SK-N-SH (cell line): Measurements from ENCODE around the gene SLC8A1. TPM values are rescaled to one million over a fixed set of nuclear protein-coding genes. Genes with fewer than 3 reads are reported as not detected.

Experiments used
- CTCF ChIA-PET: fragments of 300-600, 350-600 bp; formaldehyde crosslinking; extraction: SDS; loops from one replicate; lab custom pipeline; 2021; lab: Yijun Ruan, JAX
- POLR2A ChIA-PET: fragments of 350-600 bp; sonication (Branson Sonifier 250); formaldehyde crosslinking; extraction: SDS; loops from one replicate; lab custom pipeline; 2020; ENCODE audit warnings: antibody characterized with exemption, inconsistent platforms; lab: Yijun Ruan, JAX
- DNase-seq: peaks from one replicate; pipeline ENCODE4 v3.0.0; 2012
- H2AFZ ChIP-seq: fragments of 200-600 bp; sonication (generic); 2 replicates; pipeline ENCODE4 v1.8.1; 2016; ENCODE audit warnings: antibody characterized with exemption, mild to moderate bottlenecking, low read depth
- H3F3A ChIP-seq: fragments of 200-600 bp; sonication (generic); replicated peaks from 2 replicates; pipeline ENCODE3; 2016; ENCODE audit warnings: antibody characterized with exemption, mild to moderate bottlenecking; ENCODE audit not compliant: insufficient read depth
- H3K27ac ChIP-seq, 2 experiments: fragments of 200-500 bp in 1 of 2; fragments of 200-600 bp in 1 of 2; sonication (Bioruptor generic) in 1 of 2; sonication (generic), shearing (Covaris generic) in 1 of 2; 2 replicates each; pipeline versions ENCODE4 v1.5.1 to v1.6.1; 2014 to 2016; ENCODE audit warnings: low read depth in 2 of 2, inconsistent platforms in 1 of 2, low read length in 1 of 2, mild to moderate bottlenecking in 1 of 2, mixed read lengths in 1 of 2
- H3K27me3 ChIP-seq: fragments of 200-600 bp; sonication (generic), shearing (Covaris generic); 2 replicates; pipeline ENCODE4 v1.6.1; 2016; ENCODE audit warnings: mixed run types; ENCODE audit not compliant: insufficient read depth
- H3K36me3 ChIP-seq, 2 experiments: fragments of 200-500 bp in 1 of 2; fragments of 200-600 bp in 1 of 2; sonication (Bioruptor generic) in 1 of 2; sonication (generic) in 1 of 2; replicated peaks in 1 of 2; 2 replicates each; pipeline versions ENCODE3 to v1.5.1; 2014 to 2016; ENCODE audit warnings: low read length in 1 of 2, mild to moderate bottlenecking in 1 of 2; ENCODE audit not compliant: insufficient read depth in 2 of 2, control insufficient read depth in 1 of 2
- H3K4me1 ChIP-seq, 2 experiments: fragments of 200-500 bp in 1 of 2; fragments of 200-600 bp in 1 of 2; sonication (Bioruptor generic) in 1 of 2; sonication (generic), shearing (Covaris generic) in 1 of 2; 2 replicates each; pipeline versions ENCODE4 v1.5.1 to v1.6.1; 2014 to 2016; ENCODE audit warnings: low read depth in 1 of 2, low read length in 1 of 2, mixed run types in 1 of 2; ENCODE audit not compliant: insufficient read depth in 2 of 2, control insufficient read depth in 1 of 2
- H3K4me2 ChIP-seq: fragments of 200-600 bp; sonication (generic), shearing (Covaris generic); 2 replicates; pipeline ENCODE4 v1.6.1; 2017; ENCODE audit warnings: mixed run types
- H3K4me3 ChIP-seq, 2 experiments: fragments of 200-500 bp in 1 of 2; fragments of 200-600 bp in 1 of 2; sonication (Bioruptor generic) in 1 of 2; sonication (generic), shearing (Covaris generic) in 1 of 2; 2 replicates each; pipeline versions ENCODE4 v1.5.1 to v1.8.1; 2014 to 2016; ENCODE audit warnings: low read depth in 2 of 2, inconsistent platforms in 1 of 2, low read length in 1 of 2, mild to moderate bottlenecking in 1 of 2, mixed read lengths in 1 of 2, moderate library complexity in 1 of 2
- H3K79me2 ChIP-seq: fragments of 200-600 bp; sonication (generic); 2 replicates; pipeline ENCODE4 v1.8.1; 2017; ENCODE audit warnings: mild to moderate bottlenecking; ENCODE audit not compliant: insufficient read depth
- H3K9ac ChIP-seq: fragments of 200-600 bp; sonication (generic); 2 replicates; pipeline ENCODE4 v1.6.1; 2017; ENCODE audit warnings: mixed run types
- H3K9me2 ChIP-seq: fragments of 200-600 bp; sonication (generic); 2 replicates; pipeline ENCODE4 v1.6.1; 2017; ENCODE audit warnings: mixed run types
- H3K9me3 ChIP-seq: fragments of 200-600 bp; sonication (generic); 2 replicates; pipeline ENCODE4 v1.6.1; 2017; ENCODE audit warnings: mixed run types, mild to moderate bottlenecking, moderate library complexity
- H4K20me1 ChIP-seq: fragments of 200-600 bp; sonication (generic); 2 replicates; pipeline ENCODE4 v1.6.1; 2017; ENCODE audit warnings: mild to moderate bottlenecking, mixed run types; ENCODE audit not compliant: insufficient read depth
- CHD2 ChIP-seq: fragments of 150-350 bp; IDR thresholded peaks from 2 replicates; pipeline ENCODE4 v1.6.1; 2018; ENCODE audit warnings: low read length; ENCODE audit not compliant: partially characterized antibody
- CTCF ChIP-seq: fragments of 200-600 bp; sonication (generic); IDR thresholded peaks from 2 replicates; pipeline ENCODE4 v1.6.1; 2017; ENCODE audit warnings: antibody characterized with exemption, mild to moderate bottlenecking, moderate library complexity
- ELF1 ChIP-seq: IDR thresholded peaks from 2 replicates; pipeline ENCODE4 v1.4.0; 2012
- EP300 ChIP-seq, 2 experiments: IDR thresholded peaks; 2 replicates each; pipeline versions ENCODE4 v1.4.0 to v1.6.1; 2012; ENCODE audit warnings: borderline replicate concordance in 1 of 2, low read depth in 1 of 2, low read length in 1 of 2
- EZH2phosphoT487 ChIP-seq: fragments of 200-600 bp; sonication (generic); IDR thresholded peaks from 2 replicates; pipeline ENCODE4 v1.6.1; 2017; ENCODE audit warnings: low read depth, mixed run types, mild to moderate bottlenecking, antibody characterized with exemption, moderate library complexity, borderline replicate concordance
- FOXM1 ChIP-seq: IDR thresholded peaks from 2 replicates; pipeline ENCODE4 v1.4.0; 2012; ENCODE audit warnings: low read depth, mild to moderate bottlenecking
- GATA2 ChIP-seq: sonication (generic); formaldehyde crosslinking; IDR thresholded peaks from 2 replicates; pipeline ENCODE4 v1.5.0; 2020; ENCODE audit warnings: mild to moderate bottlenecking, missing genetic modification reagents
- NFIC ChIP-seq: IDR thresholded peaks from 2 replicates; pipeline ENCODE4 v1.4.0; 2012; ENCODE audit warnings: borderline replicate concordance
- POLR2AphosphoS5 ChIP-seq: IDR thresholded peaks from 2 replicates; pipeline ENCODE4 v1.6.1; 2012; ENCODE audit warnings: low read depth, low read length
- RCOR1 ChIP-seq: fragments of 150-350 bp; IDR thresholded peaks from 2 replicates; pipeline ENCODE4 v1.6.1; 2017; ENCODE audit warnings: antibody characterized with exemption, low read length
- RFX5 ChIP-seq: IDR thresholded peaks from 2 replicates; pipeline ENCODE4 v1.6.1; 2012; ENCODE audit warnings: mild to moderate bottlenecking, improper control_type of control experiment, low read length
- SIN3A ChIP-seq: IDR thresholded peaks from 2 replicates; pipeline ENCODE4 v1.6.1; 2012; ENCODE audit warnings: low read depth, mild to moderate bottlenecking, low read length, moderate library complexity, borderline replicate concordance
- TEAD4 ChIP-seq: IDR thresholded peaks from 2 replicates; pipeline ENCODE4 v1.4.0; 2012; ENCODE audit warnings: mild to moderate bottlenecking, borderline replicate concordance; ENCODE audit not compliant: insufficient read depth
- WGBS: methylation state at CpG from one replicate; pipeline ENCODE4 v1.1.6; 2017; ENCODE audit warnings: low lambda C conversion rate; 5-methylcytosine and 5-hydroxymethylcytosine counted together
- polyA plus RNA-seq, 3 experiments: library from polyadenylated mRNA; depleted of rRNA; stranded (reverse); fragments of >200 nt; gene quantifications; 2 replicates each; pipeline ENCODE4 v1.2.3, GENCODE V29; 2012
- TF ChIP-seq, protein P1 (sequence below): IDR thresholded peaks from 2 replicates; pipeline ENCODE4 v1.6.1; 2012; ENCODE audit warnings: mild to moderate bottlenecking, low read depth, low read length, moderate library complexity
- TF ChIP-seq, protein P2 (sequence below): IDR thresholded peaks from 2 replicates; pipeline ENCODE4 v1.4.0; 2012; ENCODE audit warnings: low read depth, borderline replicate concordance
- TF ChIP-seq, protein P3 (sequence below): fragments of 150-350 bp; IDR thresholded peaks from 2 replicates; pipeline ENCODE4 v1.6.1; 2016; ENCODE audit warnings: mild to moderate bottlenecking, low read depth, low read length

The SLC8A1 gene
- polyA plus RNA-seq, 1 of the 3 experiments (the other 2 are of a cell fraction), result 3.2 TPM

GRCh38 chr2:40412456-40412855 is 39.4 kb downstream of the SLC8A1 start (continued):
- TF ChIP-seq, protein P1, sequence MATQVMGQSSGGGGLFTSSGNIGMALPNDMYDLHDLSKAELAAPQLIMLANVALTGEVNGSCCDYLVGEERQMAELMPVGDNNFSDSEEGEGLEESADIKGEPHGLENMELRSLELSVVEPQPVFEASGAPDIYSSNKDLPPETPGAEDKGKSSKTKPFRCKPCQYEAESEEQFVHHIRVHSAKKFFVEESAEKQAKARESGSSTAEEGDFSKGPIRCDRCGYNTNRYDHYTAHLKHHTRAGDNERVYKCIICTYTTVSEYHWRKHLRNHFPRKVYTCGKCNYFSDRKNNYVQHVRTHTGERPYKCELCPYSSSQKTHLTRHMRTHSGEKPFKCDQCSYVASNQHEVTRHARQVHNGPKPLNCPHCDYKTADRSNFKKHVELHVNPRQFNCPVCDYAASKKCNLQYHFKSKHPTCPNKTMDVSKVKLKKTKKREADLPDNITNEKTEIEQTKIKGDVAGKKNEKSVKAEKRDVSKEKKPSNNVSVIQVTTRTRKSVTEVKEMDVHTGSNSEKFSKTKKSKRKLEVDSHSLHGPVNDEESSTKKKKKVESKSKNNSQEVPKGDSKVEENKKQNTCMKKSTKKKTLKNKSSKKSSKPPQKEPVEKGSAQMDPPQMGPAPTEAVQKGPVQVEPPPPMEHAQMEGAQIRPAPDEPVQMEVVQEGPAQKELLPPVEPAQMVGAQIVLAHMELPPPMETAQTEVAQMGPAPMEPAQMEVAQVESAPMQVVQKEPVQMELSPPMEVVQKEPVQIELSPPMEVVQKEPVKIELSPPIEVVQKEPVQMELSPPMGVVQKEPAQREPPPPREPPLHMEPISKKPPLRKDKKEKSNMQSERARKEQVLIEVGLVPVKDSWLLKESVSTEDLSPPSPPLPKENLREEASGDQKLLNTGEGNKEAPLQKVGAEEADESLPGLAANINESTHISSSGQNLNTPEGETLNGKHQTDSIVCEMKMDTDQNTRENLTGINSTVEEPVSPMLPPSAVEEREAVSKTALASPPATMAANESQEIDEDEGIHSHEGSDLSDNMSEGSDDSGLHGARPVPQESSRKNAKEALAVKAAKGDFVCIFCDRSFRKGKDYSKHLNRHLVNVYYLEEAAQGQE, result no peak
- TF ChIP-seq FOXM1 (no peak), CHD2 (no peak), NFIC (no peak), CTCF (no peak), EZH2phosphoT487 (no peak), SIN3A (no peak), ELF1 (no peak)
- TF ChIP-seq, protein P2, sequence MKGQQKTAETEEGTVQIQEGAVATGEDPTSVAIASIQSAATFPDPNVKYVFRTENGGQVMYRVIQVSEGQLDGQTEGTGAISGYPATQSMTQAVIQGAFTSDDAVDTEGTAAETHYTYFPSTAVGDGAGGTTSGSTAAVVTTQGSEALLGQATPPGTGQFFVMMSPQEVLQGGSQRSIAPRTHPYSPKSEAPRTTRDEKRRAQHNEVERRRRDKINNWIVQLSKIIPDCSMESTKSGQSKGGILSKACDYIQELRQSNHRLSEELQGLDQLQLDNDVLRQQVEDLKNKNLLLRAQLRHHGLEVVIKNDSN, result no peak
- TF ChIP-seq, protein P3, sequence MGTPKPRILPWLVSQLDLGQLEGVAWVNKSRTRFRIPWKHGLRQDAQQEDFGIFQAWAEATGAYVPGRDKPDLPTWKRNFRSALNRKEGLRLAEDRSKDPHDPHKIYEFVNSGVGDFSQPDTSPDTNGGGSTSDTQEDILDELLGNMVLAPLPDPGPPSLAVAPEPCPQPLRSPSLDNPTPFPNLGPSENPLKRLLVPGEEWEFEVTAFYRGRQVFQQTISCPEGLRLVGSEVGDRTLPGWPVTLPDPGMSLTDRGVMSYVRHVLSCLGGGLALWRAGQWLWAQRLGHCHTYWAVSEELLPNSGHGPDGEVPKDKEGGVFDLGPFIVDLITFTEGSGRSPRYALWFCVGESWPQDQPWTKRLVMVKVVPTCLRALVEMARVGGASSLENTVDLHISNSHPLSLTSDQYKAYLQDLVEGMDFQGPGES, result no peak

DNA sequence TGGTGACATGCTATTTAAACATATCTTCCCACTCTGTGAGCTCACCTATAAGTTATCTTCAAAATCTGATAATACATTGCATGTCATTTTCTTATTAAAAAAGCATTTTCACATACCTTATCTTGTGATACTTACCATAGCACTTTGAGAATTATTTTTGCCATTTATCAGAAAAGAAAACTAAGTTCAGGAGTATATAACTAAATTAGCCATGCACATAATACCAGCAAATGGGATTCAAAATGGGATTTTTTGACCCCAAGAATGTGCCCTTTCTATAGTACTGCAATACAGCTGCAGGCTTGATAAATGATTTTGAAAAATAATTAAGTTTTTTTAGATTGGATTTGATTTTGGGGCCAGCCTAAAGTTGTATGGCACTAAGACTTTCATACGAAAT is 41.2 kb downstream of the SLC8A1 start:
- Histone ChIP-seq H3K4me3 (no peak overlapping the region), H3K9me3 (no peaks in the 10 kb centered on the region), H3K79me2 (0 out of 2 replicates have a peak, but pooled peaks cover 5% of the 10 kb centered on the region), H3F3A (peaks cover 3% of the 10 kb centered on the region), H3K9ac (no peak overlapping the region), H4K20me1 (no peaks in the 10 kb centered on the region), H3K9me2 (no peaks in the 10 kb centered on the region), H3K27ac (no peak overlapping the region)
- TF ChIP-seq EZH2phosphoT487 (no peak), POLR2AphosphoS5 (no peak), GATA2 (CRISPR knock-in tag) (no peak), RFX5 (no peak), CTCF (no peak), RCOR1 (no peak), TEAD4 (no peak), CHD2 (no peak), EP300 (IDR thresholded peaks at IDR 0.05; ENCODE audit: borderline replicate concordance in 1 of 2, low read depth in 1 of 2, low read length in 1 of 2) (no peak), SIN3A (no peak)
- TF ChIP-seq, all 33 proteins: peak for 0
- ChIA-PET POLR2A (no interaction called here), CTCF (interaction anchor here (1.4 to 1.7 kb wide), 2 partner anchors 13 to 20 kb away, joined by 4 to 5 read pairs; no protein-coding TSS in a partner anchor)
- H3K4me2 ChIP-seq, result no peak overlapping the region
- H3K27me3 ChIP-seq, result no peaks in the 10 kb centered on the region
- peaks cover 0 to 3% of the 10 kb centered on the region in 2 experiments; a peak in 1 of 4 replicates for H3K4me1 ChIP-seq
- no peak overlapping the region for H2AFZ ChIP-seq
- no peaks in the 10 kb centered on the region for H3K36me3 ChIP-seq
- no peak for DNase-seq
- WGBS, result 91% methylated on average over 1 of the region's 1 CpG
